BE2C (cell line): ENCODE data around the gene RGS8.

Experiments
- DNase-seq: peaks from one replicate; pipeline ENCODE4 v3.0.0-alpha.2; 2020
- H3K27me3 ChIP-seq: fragments of 250-450 bp; sonication (Bioruptor Pico); 2 replicates; pipeline ENCODE4 v1.5.1; 2020; ENCODE audit warnings: mild to moderate bottlenecking
- H3K36me3 ChIP-seq: fragments of 250-450 bp; sonication (Bioruptor Pico); 2 replicates; pipeline ENCODE4 v1.5.1; 2020; ENCODE audit warnings: mild to moderate bottlenecking
- H3K4me1 ChIP-seq: fragments of 250-450 bp; sonication (Bioruptor Pico); 2 replicates; pipeline ENCODE4 v1.5.1; 2020
- H3K4me3 ChIP-seq: 2 replicates; pipeline ENCODE4 v1.5.1; 2011; ENCODE audit warnings: low read depth, low read length
- H3K9me3 ChIP-seq: fragments of 250-450 bp; sonication (Bioruptor Pico); 2 replicates; pipeline ENCODE4 v1.5.1; 2020
- CTCF ChIP-seq: IDR thresholded peaks from 2 replicates; pipeline ENCODE4 v1.5.1; 2012; ENCODE audit warnings: mild to moderate bottlenecking, low read depth, low read length

The RGS8 gene

GRCh38 chr1:182671750-182672486, 12.5 kb downstream of the RGS8 start:
- H3K4me3 ChIP-seq = peak overlapping the region; percentile 47
- H3K9me3 ChIP-seq = no peaks in the 10 kb centered on the region
- peaks cover 40% of the 10 kb centered on the region for H3K4me1 ChIP-seq
- DNase-seq = peak; percentile 41
- TF ChIP-seq CTCF = no peak
- H3K27me3 ChIP-seq = no peaks in the 10 kb centered on the region
- no peaks in the 10 kb centered on the region for H3K36me3 ChIP-seq

GRCh38 chr1:182670032-182670749, 14.2 kb downstream of the RGS8 start:
- no peaks in the 10 kb centered on the region for H3K9me3 ChIP-seq
- H3K4me1 ChIP-seq = peaks cover 27% of the 10 kb centered on the region
- no peak for DNase-seq
- H3K27me3 ChIP-seq = no peaks in the 10 kb centered on the region
- no peak for TF ChIP-seq CTCF
- no peaks in the 10 kb centered on the region for H3K36me3 ChIP-seq
- no peak overlapping the region for H3K4me3 ChIP-seq

GRCh38 chr1:182669266-182669665, 15.1 kb downstream of the RGS8 start:
- Histone ChIP-seq H3K4me1 (peaks cover 27% of the 10 kb centered on the region), H3K27me3 (no peaks in the 10 kb centered on the region), H3K36me3 (no peaks in the 10 kb centered on the region), H3K4me3 (no peak overlapping the region), H3K9me3 (no peaks in the 10 kb centered on the region)
- TF ChIP-seq CTCF = no peak
- no peak for DNase-seq

GRCh38 chr1:182668521-182669054, 15.8 kb downstream of the RGS8 start:
- Histone ChIP-seq H3K36me3 (no peaks in the 10 kb centered on the region), H3K27me3 (no peaks in the 10 kb centered on the region), H3K9me3 (no peaks in the 10 kb centered on the region), H3K4me3 (no peak overlapping the region), H3K4me1 (peaks cover 27% of the 10 kb centered on the region)
- no peak for TF ChIP-seq CTCF
- DNase-seq = no peak

GRCh38 chr1:182667848-182668505, 16.4 kb downstream of the RGS8 start:
- DNase-seq = no peak
- no peak for TF ChIP-seq CTCF
- Histone ChIP-seq H3K36me3 (no peaks in the 10 kb centered on the region), H3K4me1 (peaks cover 26% of the 10 kb centered on the region), H3K9me3 (no peaks in the 10 kb centered on the region), H3K4me3 (no peak overlapping the region), H3K27me3 (no peaks in the 10 kb centered on the region)
